HCT116 (cell line): ENCODE results near the gene TMEM94. TPM values are rescaled to one million over a fixed set of nuclear protein-coding genes. Genes with fewer than 3 reads are reported as not detected.

Source experiments
- ATAC-seq: fragments of 200-7000 bp; cut with Tn5 transposase; 2 replicates; pipeline ENCODE4 v1.9.1; 2020; ENCODE audit warnings: mild to moderate bottlenecking, moderate library complexity
- BruUV-seq: library from RNA; stranded (reverse); fragments of 400-500 nt; replicated peaks from 2 replicates; lab custom pipeline; 2021; lab: Mats Ljungman, UMichigan
- CTCF ChIA-PET: fragments of 300-600 bp; sonication (Branson Sonifier 250); formaldehyde crosslinking; loops from one replicate; lab custom pipeline; 2021; ENCODE audit warnings: antibody characterized with exemption; lab: Charles Lee
- POLR2A ChIA-PET: fragments of 300-600, 350-600 bp; sonication (Branson Sonifier 250); formaldehyde crosslinking; loops from one replicate; lab custom pipeline; 2021; ENCODE audit warnings: antibody characterized with exemption; lab: Charles Lee
- RAD21 ChIA-PET, 2 experiments: fragments of 300-600 bp; sonication (Branson Sonifier 250); formaldehyde crosslinking; loops; one replicate each; lab custom pipeline; 2023; ENCODE audit warnings: low total read pairs in 2 of 2; ENCODE audit not compliant: uncharacterized antibody in 2 of 2, unreplicated experiment in 2 of 2, low non-redundant PET in 1 of 2; lab: Charles Lee
- DNase-seq: peaks from one replicate; pipeline ENCODE4 v3.0.0-alpha.2; 2010; ENCODE audit warnings: low read depth, low spot score
- H2AFZ ChIP-seq: fragments of 200-600 bp; shearing (Covaris generic), sonication (generic); 2 replicates; pipeline ENCODE4 v1.6.1; 2017; ENCODE audit warnings: low read depth, mixed run types, mixed read lengths, antibody characterized with exemption, low read length; ENCODE audit not compliant: poor library complexity, severe bottlenecking
- H3K27ac ChIP-seq: 2 replicates; pipeline ENCODE4 v1.5.1; 2012; ENCODE audit warnings: low read depth, low read length
- H3K27me3 ChIP-seq: fragments of 200-600 bp; sonication (generic); 2 replicates; pipeline ENCODE4 v1.6.1; 2016; ENCODE audit warnings: mixed run types, low read length, mixed read lengths; ENCODE audit not compliant: insufficient read depth
- H3K36me3 ChIP-seq, 2 experiments: fragments of 200-500 bp in 1 of 2; fragments of 200-600 bp in 1 of 2; sonication (Bioruptor generic) in 1 of 2; sonication (generic) in 1 of 2; 2 replicates each; pipeline versions ENCODE4 v1.5.1 to v1.6.1; 2014 to 2016; ENCODE audit warnings: low read length in 2 of 2, inconsistent platforms in 1 of 2, mixed read lengths in 1 of 2, mixed run types in 1 of 2; ENCODE audit not compliant: insufficient read depth in 2 of 2, control insufficient read depth in 1 of 2
- H3K4me1 ChIP-seq, 2 experiments: fragments of 200-600 bp in 1 of 2; sonication (generic) in 1 of 2; 2 replicates each; pipeline versions ENCODE4 v1.5.1 to v1.6.1; 2012 to 2017; ENCODE audit warnings: low read length in 2 of 2, inconsistent platforms in 1 of 2, mild to moderate bottlenecking in 1 of 2, mixed read lengths in 1 of 2, mixed run types in 1 of 2, moderate library complexity in 1 of 2; ENCODE audit not compliant: insufficient read depth in 2 of 2, control insufficient read depth in 1 of 2
- H3K4me2 ChIP-seq: fragments of 200-600 bp; sonication (generic); 2 replicates; pipeline ENCODE4 v1.6.1; 2017; ENCODE audit warnings: mixed run types, low read length, mixed read lengths
- H3K4me3 ChIP-seq, 2 experiments: fragments of 200-600 bp in 1 of 2; sonication (generic) in 1 of 2; replicated peaks in 1 of 2; 2 replicates each; pipeline ENCODE4 v1.5.1; 2011 to 2016; ENCODE audit warnings: low read length in 2 of 2, control low read depth in 1 of 2, low read depth in 1 of 2, mild to moderate bottlenecking in 1 of 2, mixed read lengths in 1 of 2, mixed run types in 1 of 2
- H3K79me2 ChIP-seq: fragments of 200-600 bp; sonication (generic); 2 replicates; pipeline ENCODE4 v1.6.1; 2017; ENCODE audit warnings: mild to moderate bottlenecking, mixed run types, low read length, moderate library complexity, mixed read lengths; ENCODE audit not compliant: insufficient read depth
- H3K9ac ChIP-seq: fragments of 200-600 bp; sonication (generic); 2 replicates; pipeline ENCODE4 v1.6.1; 2016; ENCODE audit warnings: low read length, mixed read lengths
- H3K9me2 ChIP-seq: fragments of 200-600 bp; sonication (generic), shearing (Covaris generic); 2 replicates; pipeline ENCODE4 v1.6.1; 2017; ENCODE audit warnings: mixed run types, mild to moderate bottlenecking, moderate library complexity; ENCODE audit not compliant: insufficient read depth
- H3K9me3 ChIP-seq, 2 experiments: fragments of 200-500 bp in 1 of 2; fragments of 200-600 bp in 1 of 2; sonication (Bioruptor generic) in 1 of 2; sonication (generic) in 1 of 2; 2 replicates each; pipeline ENCODE4 v1.6.1; 2014 to 2017; ENCODE audit warnings: low read length in 2 of 2, mixed read lengths in 2 of 2, inconsistent platforms in 1 of 2, low read depth in 1 of 2, mild to moderate bottlenecking in 1 of 2, mixed run types in 1 of 2, moderate library complexity in 1 of 2; ENCODE audit not compliant: control insufficient read depth in 1 of 2, insufficient read depth in 1 of 2
- H4K20me1 ChIP-seq: fragments of 200-600 bp; sonication (generic), shearing (Covaris generic); 2 replicates; pipeline ENCODE4 v1.6.1; 2017; ENCODE audit warnings: mixed run types, mild to moderate bottlenecking, moderate library complexity; ENCODE audit not compliant: insufficient read depth
- EGR1 ChIP-seq: IDR thresholded peaks from 2 replicates; pipeline ENCODE4 v1.6.1; 2012; ENCODE audit warnings: low read depth
- EZH2 ChIP-seq: fragments of 200-600 bp; sonication (generic); IDR thresholded peaks from 2 replicates; pipeline ENCODE4 v1.6.1; 2017; ENCODE audit warnings: antibody characterized with exemption, mixed run types
- EZH2phosphoT487 ChIP-seq: fragments of 200-600 bp; IDR thresholded peaks from 2 replicates; pipeline ENCODE4 v1.6.1; 2018; ENCODE audit warnings: antibody characterized with exemption, borderline replicate concordance
- FOSL1 ChIP-seq: IDR thresholded peaks from 2 replicates; pipeline ENCODE4 v1.6.1; 2012; ENCODE audit warnings: low read depth
- JUND ChIP-seq: IDR thresholded peaks from 2 replicates; pipeline ENCODE4 v1.6.1; 2012
- MAX ChIP-seq: IDR thresholded peaks from 2 replicates; pipeline ENCODE4 v1.6.1; 2012
- POLR2A ChIP-seq: IDR thresholded peaks from 2 replicates; pipeline ENCODE4 v1.7.0; 2011; ENCODE audit warnings: borderline replicate concordance; ENCODE audit not compliant: insufficient read depth, insufficient read length; ENCODE audit errors: extremely low read depth
- POLR2AphosphoS5 ChIP-seq: IDR thresholded peaks from 2 replicates; pipeline ENCODE4 v1.6.1; 2011; ENCODE audit warnings: mild to moderate bottlenecking, low read depth, low read length, moderate library complexity
- RAD21 ChIP-seq: IDR thresholded peaks from 2 replicates; pipeline ENCODE4 v1.6.1; 2012; ENCODE audit warnings: low read depth, mild to moderate bottlenecking
- REST ChIP-seq: IDR thresholded peaks from 2 replicates; pipeline ENCODE4 v1.6.1; 2012; ENCODE audit warnings: low read depth
- SP1 ChIP-seq: IDR thresholded peaks from 2 replicates; pipeline ENCODE4 v1.6.1; 2012; ENCODE audit warnings: low read depth
- SRF ChIP-seq: IDR thresholded peaks from 2 replicates; pipeline ENCODE4 v1.6.1; 2012; ENCODE audit warnings: low read depth
- ZBTB33 ChIP-seq: IDR thresholded peaks from 2 replicates; pipeline ENCODE4 v1.6.1; 2011; ENCODE audit warnings: mild to moderate bottlenecking, low read length, moderate library complexity; ENCODE audit not compliant: insufficient replicate concordance; ENCODE audit errors: extremely low read depth
- ZFX ChIP-seq: fragments of 450-650 bp; IDR thresholded peaks from 2 replicates; pipeline ENCODE4 v1.6.1; 2017
- ZNF274 ChIP-seq: fragments of 200-500 bp; sonication (Bioruptor generic); IDR thresholded peaks from 2 replicates; pipeline ENCODE4 v1.6.1; 2014; ENCODE audit warnings: mild to moderate bottlenecking, low read depth, low read length, inconsistent platforms
- intact Hi-C: fragments of 100-400 bp; cut with micrococcal nuclease; formaldehyde crosslinking; loops from 2 replicates; pipeline ENCODE4 v1.10.0; 2022
- total RNA-seq: library from RNA; stranded (reverse); gene quantifications from one replicate; pipeline ENCODE4 v1.2.1, GENCODE V29; 2021; ENCODE audit not compliant: unreplicated experiment
- TF ChIP-seq, protein P1 (sequence below), 3 experiments: fragments of 200-600 bp in 1 of 3; sonication (generic) in 1 of 3; IDR thresholded peaks in 2 of 3; conservative IDR thresholded peaks in 1 of 3; 2 replicates each; pipeline ENCODE4 v1.5.1; 2012 to 2017; ENCODE audit warnings: low read depth in 2 of 3, low read length in 2 of 3, antibody characterized with exemption in 1 of 3, borderline replicate concordance in 1 of 3, control low read depth in 1 of 3, mild to moderate bottlenecking in 1 of 3, mixed read lengths in 1 of 3, mixed run types in 1 of 3, moderate library complexity in 1 of 3; ENCODE audit not compliant: insufficient read depth in 1 of 3

The TMEM94 gene
- total RNA-seq, 1 experiment from 2014 or later = 75.4 TPM

DNA sequence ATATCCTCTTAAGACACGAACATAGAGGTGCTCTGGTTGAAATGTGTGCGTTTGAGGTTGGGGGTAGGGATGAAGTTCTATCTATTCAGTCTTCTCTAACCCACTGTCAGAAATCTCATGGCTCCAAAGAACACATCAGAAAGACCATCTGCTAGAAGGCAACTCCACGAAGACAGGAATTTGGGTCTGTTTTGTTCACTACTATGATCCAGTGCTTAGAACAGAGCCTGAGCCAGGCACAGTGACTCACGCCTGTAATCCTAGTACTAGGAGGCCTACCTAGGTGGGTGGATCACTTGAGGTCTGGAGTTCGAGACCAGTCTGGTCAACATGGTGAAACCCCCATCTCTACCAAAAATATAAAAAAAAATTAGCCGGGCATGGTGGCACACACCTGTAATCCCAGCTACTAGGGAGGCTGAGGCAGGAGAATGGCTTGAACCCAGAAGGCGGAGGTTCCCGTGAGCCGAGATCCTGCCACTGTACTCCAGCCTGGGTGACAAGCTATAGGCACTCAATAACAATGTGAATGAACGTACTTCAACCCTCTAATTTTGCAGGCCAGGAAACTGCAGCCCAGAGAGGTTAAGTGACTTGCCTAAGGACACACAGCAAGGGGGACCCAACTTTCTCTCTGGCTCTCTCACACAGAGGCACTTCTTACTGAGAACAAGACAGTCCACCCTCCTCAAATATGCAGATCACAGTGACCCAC is 56.6 kb downstream of the TMEM94 start:
- Histone ChIP-seq H3K4me2 (no peak overlapping the region), H3K9me2 (no peaks in the 10 kb centered on the region), H3K4me1 (peaks cover 27 to 67% of the 10 kb centered on the region in 2 experiments), H3K27ac (no peak overlapping the region), H3K4me3 (no peak overlapping the region), H3K27me3 (no peaks in the 10 kb centered on the region), H3K9me3 (no peaks in the 10 kb centered on the region), H3K36me3 (peaks cover 5 to 24% of the 10 kb centered on the region in 2 experiments; a peak in 2 of 4 replicates), H3K9ac (no peak overlapping the region), H3K79me2 (peaks cover 66% of the 10 kb centered on the region), H4K20me1 (no peaks in the 10 kb centered on the region; the same call in 1 of the 2 replicates), H2AFZ (no peak overlapping the region)
- intact Hi-C loops = loop anchor here (10.0 kb wide), 1 partner anchor 232 kb away; no protein-coding TSS in a partner anchor
- TSS peak; percentile 38 for BruUV-seq
- RAD21 ChIA-PET = interaction anchor here in 1 of 2 experiments (1.3 kb wide), 1 partner anchor 11 kb away, joined by 3 read pairs; no protein-coding TSS in a partner anchor
- POLR2A ChIA-PET = interaction anchor here (0.6 to 1.0 kb wide), 2 partner anchors 15 to 224 kb away, joined by 3 read pairs; partner anchors contain the start of gene SLC25A19
- CTCF ChIA-PET = interaction anchor here (1.0 kb wide), 1 partner anchor 12 kb away, joined by 4 read pairs; the partner anchor contains the start of gene LLGL2
- ATAC-seq = no peak
- DNase-seq = no peak
- TF ChIP-seq EGR1 = no peak
- no peak for TF ChIP-seq FOSL1
- TF ChIP-seq REST = no peak
- TF ChIP-seq ZFX = no peak; the same call in 1 of the 2 replicates
- TF ChIP-seq ZBTB33 = no peak
- no peak for TF ChIP-seq EZH2
- TF ChIP-seq MAX = no peak
- no peak for TF ChIP-seq POLR2AphosphoS5
- TF ChIP-seq SP1 = no peak
- TF ChIP-seq, protein P1, sequence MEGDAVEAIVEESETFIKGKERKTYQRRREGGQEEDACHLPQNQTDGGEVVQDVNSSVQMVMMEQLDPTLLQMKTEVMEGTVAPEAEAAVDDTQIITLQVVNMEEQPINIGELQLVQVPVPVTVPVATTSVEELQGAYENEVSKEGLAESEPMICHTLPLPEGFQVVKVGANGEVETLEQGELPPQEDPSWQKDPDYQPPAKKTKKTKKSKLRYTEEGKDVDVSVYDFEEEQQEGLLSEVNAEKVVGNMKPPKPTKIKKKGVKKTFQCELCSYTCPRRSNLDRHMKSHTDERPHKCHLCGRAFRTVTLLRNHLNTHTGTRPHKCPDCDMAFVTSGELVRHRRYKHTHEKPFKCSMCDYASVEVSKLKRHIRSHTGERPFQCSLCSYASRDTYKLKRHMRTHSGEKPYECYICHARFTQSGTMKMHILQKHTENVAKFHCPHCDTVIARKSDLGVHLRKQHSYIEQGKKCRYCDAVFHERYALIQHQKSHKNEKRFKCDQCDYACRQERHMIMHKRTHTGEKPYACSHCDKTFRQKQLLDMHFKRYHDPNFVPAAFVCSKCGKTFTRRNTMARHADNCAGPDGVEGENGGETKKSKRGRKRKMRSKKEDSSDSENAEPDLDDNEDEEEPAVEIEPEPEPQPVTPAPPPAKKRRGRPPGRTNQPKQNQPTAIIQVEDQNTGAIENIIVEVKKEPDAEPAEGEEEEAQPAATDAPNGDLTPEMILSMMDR (IDR thresholded peaks at IDR 0.05 in 2 of 3, conservative IDR thresholded peaks at IDR 0.05 in 1 of 3; ENCODE audit: borderline replicate concordance in 1 of 3, insufficient read depth in 1 of 3, low read depth in 2 of 3, low read length in 2 of 3) = no peak
- TF ChIP-seq SRF = no peak
- TF ChIP-seq ZNF274 = no peak
- TF ChIP-seq EZH2phosphoT487 = no peak
- no peak for TF ChIP-seq POLR2A
- no peak for TF ChIP-seq RAD21
- TF ChIP-seq JUND = no peak
